OCI-LY1 (cell line): ENCODE measurements around the gene SECISBP2L.

Experiments used
- CTCF ChIP-seq: fragments of 200-600 bp; sonication (generic), shearing (Covaris generic); IDR thresholded peaks from 2 replicates; pipeline ENCODE4 v1.5.1; 2017; ENCODE audit warnings: mild to moderate bottlenecking, antibody characterized with exemption, low read length, moderate library complexity, mixed read lengths
- EZH2 ChIP-seq: fragments of 200-600 bp; sonication (generic), shearing (Covaris generic); IDR thresholded peaks from 2 replicates; pipeline ENCODE4 v1.8.0; 2017; ENCODE audit warnings: borderline replicate concordance, mixed run types, mild to moderate bottlenecking, antibody characterized with exemption, low read length, moderate library complexity, mixed read lengths

- TF ChIP-seq CTCF: no peak
- TF ChIP-seq EZH2: no peak
Measured at GRCh38 chr15:48992545-48992944, 53.7 kb downstream of the SECISBP2L start.
